ENCODE results near the gene INPP5K. TPM values are rescaled to one million over a fixed set of nuclear protein-coding genes. Genes with fewer than 3 reads are reported as not detected.
A peak's percentile ranks its signal among the peaks of the same experiment; 100 is the strongest.

Gene INPP5K
- total RNA-seq, 4 donors from 2014 or later, result 18.4 to 44.3 (median 35.0) TPM

DNA sequence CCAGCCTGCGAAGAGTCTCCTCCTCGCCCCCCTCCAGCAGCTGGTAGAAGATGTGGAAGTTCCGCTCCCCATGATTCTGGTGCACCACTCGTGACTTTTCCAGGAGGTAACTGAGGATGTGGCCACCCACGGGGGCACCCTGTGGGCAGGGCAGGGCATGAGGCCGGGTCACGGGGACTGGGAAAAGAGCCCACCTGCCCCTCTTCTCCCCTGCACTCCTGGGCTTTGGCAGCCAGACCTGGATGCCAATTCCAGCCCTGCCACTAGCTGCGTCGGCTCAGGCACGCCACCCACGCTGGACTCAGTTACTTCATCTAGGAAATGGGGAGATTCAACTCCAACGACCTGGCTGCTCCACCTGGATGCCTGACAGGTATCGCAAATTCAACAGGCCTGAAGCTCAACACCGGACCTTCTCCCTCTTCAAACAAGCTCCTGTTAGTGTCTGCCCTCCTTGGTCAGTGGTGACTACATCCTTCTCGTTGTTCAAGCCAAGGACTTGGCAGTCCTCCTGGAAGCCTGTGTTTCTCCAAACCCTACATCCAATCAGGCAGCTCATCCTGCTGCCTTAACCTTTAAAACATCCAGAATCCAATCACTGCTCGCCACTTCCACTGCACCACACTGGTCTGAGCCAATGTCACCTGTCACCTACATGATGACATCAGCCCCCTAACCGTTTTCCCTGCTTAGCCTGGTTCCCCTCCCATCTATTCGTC, 35.5 kb downstream of the INPP5K start:
- H3K27ac ChIP-seq, result peak overlapping the region in 1 of 4 donors; percentile 14
- intact Hi-C loops (cut with DNase I), result no loop called here
- DNase-seq, result no peak
- H3K27me3 ChIP-seq, result no peaks in the 10 kb centered on the region
- H3K4me1 ChIP-seq, result peaks cover 5 to 32% (median 11%) of the 10 kb centered on the region in 3 donors
- H3K4me3 ChIP-seq, result no peak overlapping the region
- peaks cover 39 to 85% (median 44%) of the 10 kb centered on the region in 3 donors for H3K36me3 ChIP-seq
- WGBS, 2 donors, result 70 to 71% methylated on average over 5 to 7 of the region's 18 CpGs
- no peaks in the 10 kb centered on the region for H3K9me3 ChIP-seq
- TF ChIP-seq, protein P1, sequence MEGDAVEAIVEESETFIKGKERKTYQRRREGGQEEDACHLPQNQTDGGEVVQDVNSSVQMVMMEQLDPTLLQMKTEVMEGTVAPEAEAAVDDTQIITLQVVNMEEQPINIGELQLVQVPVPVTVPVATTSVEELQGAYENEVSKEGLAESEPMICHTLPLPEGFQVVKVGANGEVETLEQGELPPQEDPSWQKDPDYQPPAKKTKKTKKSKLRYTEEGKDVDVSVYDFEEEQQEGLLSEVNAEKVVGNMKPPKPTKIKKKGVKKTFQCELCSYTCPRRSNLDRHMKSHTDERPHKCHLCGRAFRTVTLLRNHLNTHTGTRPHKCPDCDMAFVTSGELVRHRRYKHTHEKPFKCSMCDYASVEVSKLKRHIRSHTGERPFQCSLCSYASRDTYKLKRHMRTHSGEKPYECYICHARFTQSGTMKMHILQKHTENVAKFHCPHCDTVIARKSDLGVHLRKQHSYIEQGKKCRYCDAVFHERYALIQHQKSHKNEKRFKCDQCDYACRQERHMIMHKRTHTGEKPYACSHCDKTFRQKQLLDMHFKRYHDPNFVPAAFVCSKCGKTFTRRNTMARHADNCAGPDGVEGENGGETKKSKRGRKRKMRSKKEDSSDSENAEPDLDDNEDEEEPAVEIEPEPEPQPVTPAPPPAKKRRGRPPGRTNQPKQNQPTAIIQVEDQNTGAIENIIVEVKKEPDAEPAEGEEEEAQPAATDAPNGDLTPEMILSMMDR (IDR thresholded peaks at IDR 0.05), result no peak
- no peak for TF ChIP-seq POLR2A (IDR thresholded peaks at IDR 0.05)

DNA sequence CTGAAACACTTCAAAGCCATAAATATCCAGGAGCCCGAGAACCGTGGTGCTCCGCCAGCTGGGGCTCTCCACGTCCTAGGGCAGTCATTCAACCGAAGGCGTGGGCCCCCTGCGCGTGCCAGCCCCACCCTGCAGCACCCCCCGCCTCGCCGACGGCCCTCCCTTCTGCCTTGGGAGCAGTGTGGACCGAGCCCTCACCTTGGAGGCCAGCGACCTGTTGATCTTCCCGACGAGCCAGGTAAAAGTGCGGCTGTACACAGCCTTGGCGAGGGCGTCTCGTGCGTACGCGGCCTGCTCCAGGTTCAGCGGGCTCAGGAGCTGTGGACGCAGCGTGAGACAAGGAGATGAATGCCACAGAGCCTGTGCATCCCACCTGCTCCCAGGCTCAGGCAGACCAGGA, 38.0 kb downstream of the INPP5K start:
- Histone ChIP-seq H3K4me1 (peaks cover 0 to 21% (median 2%) of the 10 kb centered on the region in 3 donors), H3K36me3 (peaks cover 38 to 100% (median 46%) of the 10 kb centered on the region in 3 donors), H3K9me3 (no peaks in the 10 kb centered on the region), H3K27ac (no peak overlapping the region), H3K4me3 (no peak overlapping the region), H3K27me3 (no peaks in the 10 kb centered on the region)
- WGBS, 2 donors, result 83 to 88% methylated on average over 8 to 9 of the region's 26 CpGs
- DNase-seq, result no peak
- no peak for TF ChIP-seq POLR2A (IDR thresholded peaks at IDR 0.05)
- TF ChIP-seq, protein P1 (IDR thresholded peaks at IDR 0.05), result no peak
- intact Hi-C loops (cut with DNase I), result no loop called here

DNA sequence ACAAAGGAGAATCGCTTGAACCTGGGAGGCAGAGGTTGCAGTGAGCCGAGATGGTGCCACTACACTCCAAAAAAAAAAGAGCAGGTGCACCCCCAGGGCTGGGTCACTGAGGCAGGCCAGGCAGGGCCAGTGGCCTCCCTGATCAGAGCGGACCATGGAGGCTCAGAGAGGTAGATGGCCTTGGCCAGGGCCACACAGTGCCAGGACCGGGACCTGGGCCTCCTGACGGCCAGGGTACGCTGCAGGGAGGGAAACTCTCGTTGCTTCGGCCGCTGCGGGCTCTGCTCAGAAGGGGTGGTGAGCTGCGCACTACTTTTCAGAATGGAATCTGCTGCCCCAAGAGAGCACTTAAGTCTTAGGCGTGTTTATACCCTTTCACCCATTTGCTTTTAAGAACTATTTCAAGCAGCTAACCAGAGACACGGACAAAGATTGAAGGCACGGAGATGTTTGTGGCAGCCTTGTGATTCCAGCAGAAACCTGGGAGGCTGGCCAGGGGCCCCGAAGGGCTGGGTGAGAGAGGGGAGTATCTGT, 41.0 kb downstream of the INPP5K start:
- DNase-seq, result no peak
- Histone ChIP-seq H3K27me3 (no peaks in the 10 kb centered on the region), H3K4me1 (peaks cover 0 to 13% (median 0%) of the 10 kb centered on the region in 3 donors), H3K36me3 (peaks cover 40 to 100% (median 52%) of the 10 kb centered on the region in 3 donors), H3K9me3 (no peaks in the 10 kb centered on the region), H3K27ac (peak overlapping the region in 1 of 4 donors; percentile 29), H3K4me3 (no peak overlapping the region)
- intact Hi-C loops (cut with DNase I), result no loop called here
- WGBS, 2 donors, result 79 to 89% methylated on average over 8 to 12 of the region's 15 CpGs
- TF ChIP-seq POLR2A (IDR thresholded peaks at IDR 0.05), result no peak
- TF ChIP-seq, protein P1 (IDR thresholded peaks at IDR 0.05), result no peak

DNA sequence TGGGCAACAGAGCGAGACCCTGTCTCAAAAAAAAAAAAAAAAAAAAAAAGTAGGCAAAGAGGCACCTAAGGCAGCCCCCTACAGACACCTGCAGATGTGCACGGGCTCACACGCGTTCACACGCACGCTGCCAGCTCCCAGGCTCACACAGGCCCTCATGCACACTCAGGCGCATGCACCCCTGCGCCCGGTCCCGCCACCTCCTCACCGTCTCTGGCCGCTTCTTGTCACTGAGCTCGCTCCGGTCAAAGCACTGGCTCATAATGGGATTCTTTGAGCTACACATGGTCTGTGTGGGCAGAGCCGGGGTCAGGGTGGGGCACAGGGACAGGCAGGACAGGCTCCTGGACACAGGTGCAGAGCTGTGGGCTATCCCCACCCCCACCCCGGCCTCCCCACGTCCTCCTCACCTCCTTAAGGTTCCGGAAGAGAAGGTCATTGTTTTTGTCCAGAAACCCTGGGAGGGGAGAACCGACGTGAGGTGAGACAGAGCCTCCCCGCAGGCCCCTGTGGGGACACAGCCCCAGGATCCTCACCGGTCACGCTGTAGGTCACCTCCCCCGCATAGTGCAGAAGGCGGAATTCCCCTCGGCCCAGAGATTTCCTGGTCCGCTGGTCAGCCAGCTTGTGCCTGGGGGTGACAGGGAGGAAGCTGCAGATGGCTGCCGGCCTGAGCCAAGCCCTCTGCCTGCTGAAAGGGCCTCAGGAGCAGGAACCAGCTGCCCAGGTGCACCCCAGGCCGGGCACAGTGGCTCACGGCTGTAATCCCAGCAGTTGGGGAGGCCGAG, 41.8 kb downstream of the INPP5K start:
- WGBS, 2 donors, result 86% methylated on average over 15 to 25 of the region's 31 CpGs
- Histone ChIP-seq H3K9me3 (no peaks in the 10 kb centered on the region), H3K27me3 (no peaks in the 10 kb centered on the region), H3K27ac (peak overlapping the region in 2 of 4 donors; percentile 29 to 32), H3K36me3 (peaks cover 47 to 100% (median 56%) of the 10 kb centered on the region in 3 donors), H3K4me3 (no peak overlapping the region), H3K4me1 (peaks cover 0 to 13% (median 0%) of the 10 kb centered on the region in 3 donors)
- no peak for TF ChIP-seq POLR2A (IDR thresholded peaks at IDR 0.05)
- TF ChIP-seq, protein P1 (IDR thresholded peaks at IDR 0.05), result no peak
- no peak for DNase-seq
- intact Hi-C loops (cut with DNase I), result no loop called here

DNA sequence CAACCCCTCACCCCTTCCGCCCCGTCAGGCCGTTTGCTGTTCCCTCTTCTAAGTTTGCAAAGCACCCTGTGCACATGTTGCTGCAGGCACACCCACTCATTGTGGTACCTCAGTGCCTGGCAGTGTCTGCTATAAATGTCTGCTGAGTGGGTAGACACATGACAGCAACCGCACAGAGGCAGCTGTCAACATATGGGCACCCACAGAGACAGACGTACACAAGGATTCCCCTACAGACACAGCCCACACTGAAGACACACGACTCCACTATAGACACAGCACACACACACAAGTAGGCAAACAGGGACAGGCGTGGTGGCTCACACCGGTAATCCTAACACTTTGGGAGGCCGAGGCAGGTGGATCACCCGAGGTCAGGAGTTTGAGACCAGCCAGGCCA, 42.6 kb downstream of the INPP5K start:
- WGBS, 2 donors, result 80 to 83% methylated on average over 3 to 4 of the region's 10 CpGs
- peaks cover 46 to 100% (median 57%) of the 10 kb centered on the region in 3 donors for H3K36me3 ChIP-seq
- no peak overlapping the region for H3K4me3 ChIP-seq
- H3K27ac ChIP-seq, result no peak overlapping the region
- no peak for TF ChIP-seq POLR2A (IDR thresholded peaks at IDR 0.05)
- TF ChIP-seq, protein P1 (IDR thresholded peaks at IDR 0.05), result no peak
- H3K27me3 ChIP-seq, result no peaks in the 10 kb centered on the region
- peaks cover 0 to 13% (median 0%) of the 10 kb centered on the region in 3 donors for H3K4me1 ChIP-seq
- intact Hi-C loops (cut with DNase I), result no loop called here
- DNase-seq, result no peak
- H3K9me3 ChIP-seq, result no peaks in the 10 kb centered on the region
